Neuronal stem cell (in vitro differentiated cells): Measurements from ENCODE around the gene SLC26A8.
"Not testable (repeated sequence)": the region's sequence is repeated elsewhere in the genome, so short reads cannot be mapped to it uniquely, and the experiment has no call there.

Experiments used
- DNase-seq: peaks from one replicate; pipeline ENCODE4 v3.0.0-alpha.2; 2013; ENCODE audit warnings: low spot score
- H2AFZ ChIP-seq: one replicate; pipeline ENCODE4 v1.6.1; 2013; ENCODE audit warnings: mild to moderate bottlenecking, low read length, inconsistent platforms
- H2AK5ac ChIP-seq: 2 replicates; pipeline ENCODE4 v1.6.1; 2013; ENCODE audit warnings: low read depth, mild to moderate bottlenecking, inconsistent platforms, low read length, moderate library complexity, mixed read lengths
- H2BK120ac ChIP-seq: 2 replicates; pipeline ENCODE4 v1.6.1; 2013; ENCODE audit warnings: low read depth, mild to moderate bottlenecking, inconsistent platforms, low read length, moderate library complexity, mixed read lengths
- H2BK12ac ChIP-seq: one replicate; pipeline ENCODE4 v1.6.1; 2013; ENCODE audit warnings: low read length, inconsistent platforms
- H2BK15ac ChIP-seq: 2 replicates; pipeline ENCODE4 v1.6.1; 2013; ENCODE audit warnings: mild to moderate bottlenecking, low read length, inconsistent platforms, mixed read lengths
- H2BK5ac ChIP-seq: one replicate; pipeline ENCODE4 v1.6.1; 2013; ENCODE audit warnings: inconsistent platforms, mild to moderate bottlenecking, low read length, moderate library complexity
- H3K14ac ChIP-seq: one replicate; pipeline ENCODE4 v1.6.1; 2013; ENCODE audit warnings: low read length, inconsistent platforms
- H3K18ac ChIP-seq: 2 replicates; pipeline ENCODE4 v1.6.1; 2013; ENCODE audit warnings: low read length, inconsistent platforms
- H3K23ac ChIP-seq: 2 replicates; pipeline ENCODE4 v1.6.1; 2013; ENCODE audit warnings: low read depth, mild to moderate bottlenecking, mixed read lengths, low read length, inconsistent platforms; ENCODE audit not compliant: poor library complexity
- H3K27ac ChIP-seq: replicated peaks from 3 replicates; pipeline ENCODE4 v1.5.1; 2013; ENCODE audit warnings: low read length, inconsistent platforms
- H3K27me3 ChIP-seq, 3 experiments: 2 replicates each; pipeline ENCODE4 v1.6.1; 2013; ENCODE audit warnings: low read length in 3 of 3, mild to moderate bottlenecking in 2 of 3, inconsistent platforms in 1 of 3, low read depth in 1 of 3, mixed read lengths in 1 of 3, moderate library complexity in 1 of 3; ENCODE audit not compliant: control insufficient read depth in 3 of 3, insufficient read depth in 3 of 3
- H3K36me3 ChIP-seq, 2 donors: replicated peaks in 1 of 2; 2 replicates each; pipeline ENCODE4 v1.6.1; 2013; ENCODE audit warnings: low read length in 2 of 2; ENCODE audit not compliant: control insufficient read depth in 2 of 2, insufficient read depth in 2 of 2
- H3K4ac ChIP-seq: 2 replicates; pipeline ENCODE4 v1.6.1; 2013; ENCODE audit warnings: inconsistent platforms, mild to moderate bottlenecking, low read length, moderate library complexity
- H3K4me1 ChIP-seq, 2 donors: 1 replicate in 1 of 2; 2 replicates in 1 of 2; pipeline ENCODE4 v1.6.1; 2013; ENCODE audit warnings: low read length in 2 of 2, low read depth in 1 of 2; ENCODE audit not compliant: control insufficient read depth in 2 of 2, insufficient read depth in 1 of 2
- H3K4me2 ChIP-seq: one replicate; pipeline ENCODE4 v1.6.1; 2013; ENCODE audit warnings: mild to moderate bottlenecking, low read length, inconsistent platforms; ENCODE audit not compliant: insufficient read depth, poor library complexity, severe bottlenecking
- H3K4me3 ChIP-seq, 2 donors: 2 replicates each; pipeline ENCODE4 v1.5.1; 2013; ENCODE audit warnings: low read length in 2 of 2, mild to moderate bottlenecking in 2 of 2, inconsistent platforms in 1 of 2, moderate library complexity in 1 of 2
- H3K79me1 ChIP-seq: one replicate; pipeline ENCODE4 v1.6.1; 2013; ENCODE audit warnings: low read depth, mild to moderate bottlenecking, inconsistent platforms, low read length, moderate library complexity
- H3K9ac ChIP-seq: one replicate; pipeline ENCODE4 v1.6.1; 2013; ENCODE audit warnings: mild to moderate bottlenecking, low read depth, low read length, inconsistent platforms; ENCODE audit not compliant: poor library complexity
- H3K9me3 ChIP-seq, 2 donors: replicated peaks in 1 of 2; 2 replicates each; pipeline versions ENCODE3 to v1.6.1; 2013; ENCODE audit warnings: low read length in 2 of 2, mild to moderate bottlenecking in 2 of 2, inconsistent platforms in 1 of 2, low read depth in 1 of 2, mixed read lengths in 1 of 2, moderate library complexity in 1 of 2; ENCODE audit not compliant: control insufficient read depth in 2 of 2, insufficient read depth in 1 of 2
- H4K8ac ChIP-seq: one replicate; pipeline ENCODE4 v1.6.1; 2013; ENCODE audit warnings: low read depth, mild to moderate bottlenecking, inconsistent platforms, low read length, moderate library complexity
- H4K91ac ChIP-seq: one replicate; pipeline ENCODE4 v1.6.1; 2013; ENCODE audit warnings: low read length, low read depth, mild to moderate bottlenecking, inconsistent platforms; ENCODE audit not compliant: poor library complexity
- WGBS, 2 donors: extraction: QIAGEN DNeasy Blood & Tissue Kit; methylation state at CpG; one replicate each; pipeline ENCODE4 v1.1.7; 2013; ENCODE audit warnings: missing lambda C conversion rate in 2 of 2, mixed read lengths in 1 of 2; ENCODE audit not compliant: insufficient read length in 2 of 2, insufficient replicate concordance in 1 of 2; ENCODE audit errors: extremely low coverage in 2 of 2; 5-methylcytosine and 5-hydroxymethylcytosine counted together

Gene SLC26A8

GRCh38 chr6:35980991-35981645 is 43.3 kb downstream of the SLC26A8 start:
- Histone ChIP-seq H3K27me3 (peaks cover 0 to 24% (median 0%) of the 10 kb centered on the region in 3 experiments), H3K27ac (no peak overlapping the region), H2BK5ac (no peak overlapping the region), H2BK15ac (no peak overlapping the region), H3K4me1 (no peaks in the 10 kb centered on the region), H3K14ac (no peak overlapping the region), H3K23ac (no peak overlapping the region), H3K4ac (no peak overlapping the region), H3K18ac (no peak overlapping the region), H2BK12ac (no peak overlapping the region), H4K91ac (no peak overlapping the region), H2BK120ac (no peak overlapping the region), H3K4me2 (no peak overlapping the region), H3K9ac (no peak overlapping the region), H3K79me1 (no peaks in the 10 kb centered on the region), H3K36me3 (no peaks in the 10 kb centered on the region), H2AK5ac (no peak overlapping the region), H2AFZ (no peak overlapping the region), H3K9me3 (no peaks in the 10 kb centered on the region), H4K8ac (no peak overlapping the region), H3K4me3 (no peak overlapping the region)
- no peak for DNase-seq
- WGBS, 2 donors, result no CpG with 5 or more reads among the region's 6 CpGs

GRCh38 chr6:35980126-35980525 is 44.3 kb downstream of the SLC26A8 start:
- H2BK5ac ChIP-seq, H3K4me2 ChIP-seq, H3K14ac ChIP-seq, H2BK12ac ChIP-seq, H3K36me3 ChIP-seq, H3K27ac ChIP-seq, DNase-seq, H2AFZ ChIP-seq, H3K9ac ChIP-seq, H2BK15ac ChIP-seq, H3K79me1 ChIP-seq, H3K4me3 ChIP-seq, H2BK120ac ChIP-seq, H3K9me3 ChIP-seq, H2AK5ac ChIP-seq, H4K91ac ChIP-seq, H3K4me1 ChIP-seq, H4K8ac ChIP-seq, H3K4ac ChIP-seq, H3K18ac ChIP-seq, H3K23ac ChIP-seq: not testable (repeated sequence)
- H3K27me3 ChIP-seq, result peaks cover 0 to 24% (median 0%) of the 10 kb centered on the region in 3 experiments
- WGBS, 2 donors, result no CpG with 5 or more reads among the region's 1 CpG

GRCh38 chr6:35977308-35977707 is 47.1 kb downstream of the SLC26A8 start:
- H3K27ac ChIP-seq, result no peak overlapping the region
- H3K18ac ChIP-seq, result no peak overlapping the region
- no peak overlapping the region for H3K9ac ChIP-seq
- peaks cover 0 to 8% (median 0%) of the 10 kb centered on the region in 3 experiments for H3K27me3 ChIP-seq
- H3K4me1 ChIP-seq, result peaks cover 4 to 9% of the 10 kb centered on the region in 2 donors
- H2AK5ac ChIP-seq, result no peak overlapping the region
- no peak overlapping the region for H4K8ac ChIP-seq
- no peak overlapping the region for H2AFZ ChIP-seq
- no peaks in the 10 kb centered on the region for H3K36me3 ChIP-seq
- no peak overlapping the region for H3K4me2 ChIP-seq
- no peaks in the 10 kb centered on the region for H3K9me3 ChIP-seq
- H4K91ac ChIP-seq, result no peak overlapping the region
- H2BK5ac ChIP-seq, result no peak overlapping the region
- H3K79me1 ChIP-seq, result no peaks in the 10 kb centered on the region
- no peak overlapping the region for H3K4me3 ChIP-seq
- no peak for DNase-seq
- H3K4ac ChIP-seq, result no peak overlapping the region
- WGBS, 2 donors, result no CpG with 5 or more reads among the region's 4 CpGs
- no peak overlapping the region for H3K23ac ChIP-seq
- H3K14ac ChIP-seq, result no peak overlapping the region
- H2BK12ac ChIP-seq, result no peak overlapping the region
- no peak overlapping the region for H2BK120ac ChIP-seq
- no peak overlapping the region for H2BK15ac ChIP-seq

GRCh38 chr6:35973670-35974222 is 50.7 kb downstream of the SLC26A8 start:
- no peak overlapping the region for H2BK120ac ChIP-seq
- H2BK15ac ChIP-seq, result no peak overlapping the region
- no peak overlapping the region for H2BK5ac ChIP-seq
- H2BK12ac ChIP-seq, result no peak overlapping the region
- H3K9me3 ChIP-seq, result no peaks in the 10 kb centered on the region
- H4K8ac ChIP-seq, result no peak overlapping the region
- no peak overlapping the region for H4K91ac ChIP-seq
- H3K18ac ChIP-seq, result no peak overlapping the region
- H3K4me3 ChIP-seq, result no peak overlapping the region
- no peak overlapping the region for H3K27ac ChIP-seq
- H3K9ac ChIP-seq, result no peak overlapping the region
- H3K27me3 ChIP-seq, result peaks cover 0 to 4% (median 0%) of the 10 kb centered on the region in 3 experiments
- no peak overlapping the region for H3K4me2 ChIP-seq
- H3K4me1 ChIP-seq, result peaks cover 4 to 9% of the 10 kb centered on the region in 2 donors
- no peak overlapping the region for H2AK5ac ChIP-seq
- DNase-seq, result no peak
- H2AFZ ChIP-seq, result no peak overlapping the region
- no peak overlapping the region for H3K4ac ChIP-seq
- no peaks in the 10 kb centered on the region for H3K36me3 ChIP-seq
- no CpG with 5 or more reads among the region's 9 CpGs for WGBS, 2 donors
- H3K23ac ChIP-seq, result no peak overlapping the region
- H3K14ac ChIP-seq, result no peak overlapping the region
- no peaks in the 10 kb centered on the region for H3K79me1 ChIP-seq
